Breast epithelium (tissue), 3 donors: ENCODE data around the gene EFNB3.
A peak's percentile ranks its signal among the peaks of the same experiment; 100 is the strongest.

Experiments used
- CTCF ChIP-seq, 3 donors: fragments of 450-650 bp; IDR thresholded peaks; one replicate each; pipeline ENCODE4 v1.5.1; 2016 to 2017; ENCODE audit warnings: antibody characterized with exemption in 3 of 3, mild to moderate bottlenecking in 3 of 3, moderate library complexity in 3 of 3
- POLR2A ChIP-seq: fragments of 450-650 bp; IDR thresholded peaks from one replicate; pipeline ENCODE4 v1.6.1; 2016; ENCODE audit warnings: antibody characterized with exemption, mild to moderate bottlenecking, moderate library complexity

- TF ChIP-seq CTCF (IDR thresholded peaks at IDR 0.05) (peak in 2 of 3 donors; percentile 23 to 34), POLR2A (no peak)
Observed at GRCh38 chr17:7716901-7717755, 12.1 kb downstream of the EFNB3 start, which contains the start of gene DNAH2.
